HCT116 (cell line): ENCODE measurements around the gene DQX1. TPM values are rescaled to one million over a fixed set of nuclear protein-coding genes. Genes with fewer than 3 reads are reported as not detected.

ENCODE experiments used
- ATAC-seq: fragments of 200-7000 bp; cut with Tn5 transposase; 2 replicates; pipeline ENCODE4 v1.9.1; 2020; ENCODE audit warnings: mild to moderate bottlenecking, moderate library complexity
- BruUV-seq: library from RNA; stranded (reverse); fragments of 400-500 nt; replicated peaks from 2 replicates; lab custom pipeline; 2021; lab: Mats Ljungman, UMichigan
- CTCF ChIA-PET: fragments of 300-600 bp; sonication (Branson Sonifier 250); formaldehyde crosslinking; loops from one replicate; lab custom pipeline; 2021; ENCODE audit warnings: antibody characterized with exemption; lab: Charles Lee
- POLR2A ChIA-PET: fragments of 300-600, 350-600 bp; sonication (Branson Sonifier 250); formaldehyde crosslinking; loops from one replicate; lab custom pipeline; 2021; ENCODE audit warnings: antibody characterized with exemption; lab: Charles Lee
- RAD21 ChIA-PET, 2 experiments: fragments of 300-600 bp; sonication (Branson Sonifier 250); formaldehyde crosslinking; loops; one replicate each; lab custom pipeline; 2023; ENCODE audit warnings: low total read pairs in 2 of 2; ENCODE audit not compliant: uncharacterized antibody in 2 of 2, unreplicated experiment in 2 of 2, low non-redundant PET in 1 of 2; lab: Charles Lee
- DNase-seq: peaks from one replicate; pipeline ENCODE4 v3.0.0-alpha.2; 2010; ENCODE audit warnings: low read depth, low spot score
- H2AFZ ChIP-seq: fragments of 200-600 bp; shearing (Covaris generic), sonication (generic); 2 replicates; pipeline ENCODE4 v1.6.1; 2017; ENCODE audit warnings: low read depth, mixed run types, mixed read lengths, antibody characterized with exemption, low read length; ENCODE audit not compliant: poor library complexity, severe bottlenecking
- H3K27ac ChIP-seq: 2 replicates; pipeline ENCODE4 v1.5.1; 2012; ENCODE audit warnings: low read depth, low read length
- H3K27me3 ChIP-seq: fragments of 200-600 bp; sonication (generic); 2 replicates; pipeline ENCODE4 v1.6.1; 2016; ENCODE audit warnings: mixed run types, low read length, mixed read lengths; ENCODE audit not compliant: insufficient read depth
- H3K36me3 ChIP-seq, 2 experiments: fragments of 200-500 bp in 1 of 2; fragments of 200-600 bp in 1 of 2; sonication (Bioruptor generic) in 1 of 2; sonication (generic) in 1 of 2; 2 replicates each; pipeline versions ENCODE4 v1.5.1 to v1.6.1; 2014 to 2016; ENCODE audit warnings: low read length in 2 of 2, inconsistent platforms in 1 of 2, mixed read lengths in 1 of 2, mixed run types in 1 of 2; ENCODE audit not compliant: insufficient read depth in 2 of 2, control insufficient read depth in 1 of 2
- H3K4me1 ChIP-seq, 2 experiments: fragments of 200-600 bp in 1 of 2; sonication (generic) in 1 of 2; 2 replicates each; pipeline versions ENCODE4 v1.5.1 to v1.6.1; 2012 to 2017; ENCODE audit warnings: low read length in 2 of 2, inconsistent platforms in 1 of 2, mild to moderate bottlenecking in 1 of 2, mixed read lengths in 1 of 2, mixed run types in 1 of 2, moderate library complexity in 1 of 2; ENCODE audit not compliant: insufficient read depth in 2 of 2, control insufficient read depth in 1 of 2
- H3K4me2 ChIP-seq: fragments of 200-600 bp; sonication (generic); 2 replicates; pipeline ENCODE4 v1.6.1; 2017; ENCODE audit warnings: mixed run types, low read length, mixed read lengths
- H3K4me3 ChIP-seq, 2 experiments: fragments of 200-600 bp in 1 of 2; sonication (generic) in 1 of 2; replicated peaks in 1 of 2; 2 replicates each; pipeline ENCODE4 v1.5.1; 2011 to 2016; ENCODE audit warnings: low read length in 2 of 2, control low read depth in 1 of 2, low read depth in 1 of 2, mild to moderate bottlenecking in 1 of 2, mixed read lengths in 1 of 2, mixed run types in 1 of 2
- H3K79me2 ChIP-seq: fragments of 200-600 bp; sonication (generic); 2 replicates; pipeline ENCODE4 v1.6.1; 2017; ENCODE audit warnings: mild to moderate bottlenecking, mixed run types, low read length, moderate library complexity, mixed read lengths; ENCODE audit not compliant: insufficient read depth
- H3K9ac ChIP-seq: fragments of 200-600 bp; sonication (generic); 2 replicates; pipeline ENCODE4 v1.6.1; 2016; ENCODE audit warnings: low read length, mixed read lengths
- H3K9me2 ChIP-seq: fragments of 200-600 bp; sonication (generic), shearing (Covaris generic); 2 replicates; pipeline ENCODE4 v1.6.1; 2017; ENCODE audit warnings: mixed run types, mild to moderate bottlenecking, moderate library complexity; ENCODE audit not compliant: insufficient read depth
- H3K9me3 ChIP-seq, 2 experiments: fragments of 200-500 bp in 1 of 2; fragments of 200-600 bp in 1 of 2; sonication (Bioruptor generic) in 1 of 2; sonication (generic) in 1 of 2; 2 replicates each; pipeline ENCODE4 v1.6.1; 2014 to 2017; ENCODE audit warnings: low read length in 2 of 2, mixed read lengths in 2 of 2, inconsistent platforms in 1 of 2, low read depth in 1 of 2, mild to moderate bottlenecking in 1 of 2, mixed run types in 1 of 2, moderate library complexity in 1 of 2; ENCODE audit not compliant: control insufficient read depth in 1 of 2, insufficient read depth in 1 of 2
- H4K20me1 ChIP-seq: fragments of 200-600 bp; sonication (generic), shearing (Covaris generic); 2 replicates; pipeline ENCODE4 v1.6.1; 2017; ENCODE audit warnings: mixed run types, mild to moderate bottlenecking, moderate library complexity; ENCODE audit not compliant: insufficient read depth
- CEBPB ChIP-seq: IDR thresholded peaks from 2 replicates; pipeline ENCODE4 v1.6.1; 2012; ENCODE audit warnings: low read depth
- EGR1 ChIP-seq: IDR thresholded peaks from 2 replicates; pipeline ENCODE4 v1.6.1; 2012; ENCODE audit warnings: low read depth
- ELF1 ChIP-seq: IDR thresholded peaks from 2 replicates; pipeline ENCODE4 v1.6.1; 2012; ENCODE audit warnings: low read depth, borderline replicate concordance
- RAD21 ChIP-seq: IDR thresholded peaks from 2 replicates; pipeline ENCODE4 v1.6.1; 2012; ENCODE audit warnings: low read depth, mild to moderate bottlenecking
- SP1 ChIP-seq: IDR thresholded peaks from 2 replicates; pipeline ENCODE4 v1.6.1; 2012; ENCODE audit warnings: low read depth
- YY1 ChIP-seq: IDR thresholded peaks from 2 replicates; pipeline ENCODE4 v1.6.1; 2011; ENCODE audit warnings: low read length, low read depth, moderate library complexity, mild to moderate bottlenecking; ENCODE audit not compliant: insufficient replicate concordance; ENCODE audit errors: extremely low read depth
- ZFX ChIP-seq: fragments of 450-650 bp; IDR thresholded peaks from 2 replicates; pipeline ENCODE4 v1.6.1; 2017
- intact Hi-C: fragments of 100-400 bp; cut with micrococcal nuclease; formaldehyde crosslinking; loops from 2 replicates; pipeline ENCODE4 v1.10.0; 2022
- total RNA-seq: library from RNA; stranded (reverse); gene quantifications from one replicate; pipeline ENCODE4 v1.2.1, GENCODE V29; 2021; ENCODE audit not compliant: unreplicated experiment
- TF ChIP-seq, protein P1 (sequence below), 3 experiments: fragments of 200-600 bp in 1 of 3; sonication (generic) in 1 of 3; IDR thresholded peaks in 2 of 3; conservative IDR thresholded peaks in 1 of 3; 2 replicates each; pipeline ENCODE4 v1.5.1; 2012 to 2017; ENCODE audit warnings: low read depth in 2 of 3, low read length in 2 of 3, antibody characterized with exemption in 1 of 3, borderline replicate concordance in 1 of 3, control low read depth in 1 of 3, mild to moderate bottlenecking in 1 of 3, mixed read lengths in 1 of 3, mixed run types in 1 of 3, moderate library complexity in 1 of 3; ENCODE audit not compliant: insufficient read depth in 1 of 3
- TF ChIP-seq, protein P2 (sequence below): IDR thresholded peaks from 2 replicates; pipeline ENCODE4 v1.6.1; 2012; ENCODE audit warnings: low read depth

DQX1 gene
- total RNA-seq, 1 experiment from 2014 or later = 0.98 TPM

DNA sequence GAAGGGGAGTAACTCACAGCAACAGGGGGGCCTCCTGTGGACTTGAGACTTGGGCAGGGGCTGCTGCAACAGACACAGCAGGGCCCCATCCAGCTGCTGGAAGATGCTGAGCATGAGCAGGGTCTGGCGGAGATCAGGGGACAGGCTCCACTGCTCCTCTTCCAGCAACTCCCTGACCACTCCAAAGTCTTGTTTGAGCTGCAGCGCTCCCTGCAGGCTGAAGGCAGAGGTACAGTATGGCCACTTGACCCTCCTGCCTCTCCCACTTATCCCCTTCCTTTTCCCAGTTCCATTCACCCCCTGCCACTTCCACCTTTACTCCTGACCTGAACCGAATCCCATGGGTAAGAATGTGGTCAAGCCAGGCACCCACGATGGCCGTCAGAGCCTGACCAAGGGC, 51.1 kb downstream of the DQX1 start:
- Histone ChIP-seq H3K9ac (no peak overlapping the region), H3K9me3 (no peaks in the 10 kb centered on the region), H3K79me2 (peaks cover 10% of the 10 kb centered on the region), H3K4me2 (no peak overlapping the region), H2AFZ (no peak overlapping the region), H3K27ac (no peak overlapping the region), H4K20me1 (no peaks in the 10 kb centered on the region), H3K4me1 (peaks cover 12 to 18% of the 10 kb centered on the region in 2 experiments; a peak in 3 of 4 replicates), H3K9me2 (no peaks in the 10 kb centered on the region), H3K36me3 (peaks cover 15 to 17% of the 10 kb centered on the region in 2 experiments; a peak in 3 of 4 replicates), H3K27me3 (no peaks in the 10 kb centered on the region), H3K4me3 (no peak overlapping the region)
- BruUV-seq = no TSS peak
- POLR2A ChIA-PET = interaction anchor here (1.0 to 1.1 kb wide), 2 partner anchors 17 to 26 kb away, joined by 3 read pairs; partner anchors contain the start of gene WBP1
- intact Hi-C loops = no loop called here
- TF ChIP-seq ELF1 (no peak), SP1 (no peak), YY1 (no peak), EGR1 (no peak), ZFX (no peak), CEBPB (no peak), RAD21 (peak; percentile 33)
- TF ChIP-seq, protein P1, sequence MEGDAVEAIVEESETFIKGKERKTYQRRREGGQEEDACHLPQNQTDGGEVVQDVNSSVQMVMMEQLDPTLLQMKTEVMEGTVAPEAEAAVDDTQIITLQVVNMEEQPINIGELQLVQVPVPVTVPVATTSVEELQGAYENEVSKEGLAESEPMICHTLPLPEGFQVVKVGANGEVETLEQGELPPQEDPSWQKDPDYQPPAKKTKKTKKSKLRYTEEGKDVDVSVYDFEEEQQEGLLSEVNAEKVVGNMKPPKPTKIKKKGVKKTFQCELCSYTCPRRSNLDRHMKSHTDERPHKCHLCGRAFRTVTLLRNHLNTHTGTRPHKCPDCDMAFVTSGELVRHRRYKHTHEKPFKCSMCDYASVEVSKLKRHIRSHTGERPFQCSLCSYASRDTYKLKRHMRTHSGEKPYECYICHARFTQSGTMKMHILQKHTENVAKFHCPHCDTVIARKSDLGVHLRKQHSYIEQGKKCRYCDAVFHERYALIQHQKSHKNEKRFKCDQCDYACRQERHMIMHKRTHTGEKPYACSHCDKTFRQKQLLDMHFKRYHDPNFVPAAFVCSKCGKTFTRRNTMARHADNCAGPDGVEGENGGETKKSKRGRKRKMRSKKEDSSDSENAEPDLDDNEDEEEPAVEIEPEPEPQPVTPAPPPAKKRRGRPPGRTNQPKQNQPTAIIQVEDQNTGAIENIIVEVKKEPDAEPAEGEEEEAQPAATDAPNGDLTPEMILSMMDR (IDR thresholded peaks at IDR 0.05 in 2 of 3, conservative IDR thresholded peaks at IDR 0.05 in 1 of 3; ENCODE audit: borderline replicate concordance in 1 of 3, insufficient read depth in 1 of 3, low read depth in 2 of 3, low read length in 2 of 3) = peak in 2 of 3 experiments; percentile 57 to 58; a peak in 4 of 6 replicates
- TF ChIP-seq, protein P2, sequence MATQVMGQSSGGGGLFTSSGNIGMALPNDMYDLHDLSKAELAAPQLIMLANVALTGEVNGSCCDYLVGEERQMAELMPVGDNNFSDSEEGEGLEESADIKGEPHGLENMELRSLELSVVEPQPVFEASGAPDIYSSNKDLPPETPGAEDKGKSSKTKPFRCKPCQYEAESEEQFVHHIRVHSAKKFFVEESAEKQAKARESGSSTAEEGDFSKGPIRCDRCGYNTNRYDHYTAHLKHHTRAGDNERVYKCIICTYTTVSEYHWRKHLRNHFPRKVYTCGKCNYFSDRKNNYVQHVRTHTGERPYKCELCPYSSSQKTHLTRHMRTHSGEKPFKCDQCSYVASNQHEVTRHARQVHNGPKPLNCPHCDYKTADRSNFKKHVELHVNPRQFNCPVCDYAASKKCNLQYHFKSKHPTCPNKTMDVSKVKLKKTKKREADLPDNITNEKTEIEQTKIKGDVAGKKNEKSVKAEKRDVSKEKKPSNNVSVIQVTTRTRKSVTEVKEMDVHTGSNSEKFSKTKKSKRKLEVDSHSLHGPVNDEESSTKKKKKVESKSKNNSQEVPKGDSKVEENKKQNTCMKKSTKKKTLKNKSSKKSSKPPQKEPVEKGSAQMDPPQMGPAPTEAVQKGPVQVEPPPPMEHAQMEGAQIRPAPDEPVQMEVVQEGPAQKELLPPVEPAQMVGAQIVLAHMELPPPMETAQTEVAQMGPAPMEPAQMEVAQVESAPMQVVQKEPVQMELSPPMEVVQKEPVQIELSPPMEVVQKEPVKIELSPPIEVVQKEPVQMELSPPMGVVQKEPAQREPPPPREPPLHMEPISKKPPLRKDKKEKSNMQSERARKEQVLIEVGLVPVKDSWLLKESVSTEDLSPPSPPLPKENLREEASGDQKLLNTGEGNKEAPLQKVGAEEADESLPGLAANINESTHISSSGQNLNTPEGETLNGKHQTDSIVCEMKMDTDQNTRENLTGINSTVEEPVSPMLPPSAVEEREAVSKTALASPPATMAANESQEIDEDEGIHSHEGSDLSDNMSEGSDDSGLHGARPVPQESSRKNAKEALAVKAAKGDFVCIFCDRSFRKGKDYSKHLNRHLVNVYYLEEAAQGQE = no peak
- DNase-seq (no peak), ATAC-seq (no peak)
- CTCF ChIA-PET = interaction anchor here (1.0 to 1.8 kb wide), 3 partner anchors 8 to 140 kb away, joined by 3 to 6 read pairs (median 3); partner anchors contain the start of genes CCDC142, TTC31 and WBP1
- RAD21 ChIA-PET = no interaction called here
